SH-SY5Y (cell line): ENCODE data around the gene TRIM46.

Source experiments
- GATA2 ChIP-seq: IDR thresholded peaks from 2 replicates; pipeline ENCODE4 v1.6.1; 2011; ENCODE audit warnings: mild to moderate bottlenecking, low read depth, low read length
- GATA3 ChIP-seq: IDR thresholded peaks from 2 replicates; pipeline ENCODE4 v1.6.1; 2011; ENCODE audit warnings: low read depth, mild to moderate bottlenecking, low read length, moderate library complexity

Gene TRIM46

DNA sequence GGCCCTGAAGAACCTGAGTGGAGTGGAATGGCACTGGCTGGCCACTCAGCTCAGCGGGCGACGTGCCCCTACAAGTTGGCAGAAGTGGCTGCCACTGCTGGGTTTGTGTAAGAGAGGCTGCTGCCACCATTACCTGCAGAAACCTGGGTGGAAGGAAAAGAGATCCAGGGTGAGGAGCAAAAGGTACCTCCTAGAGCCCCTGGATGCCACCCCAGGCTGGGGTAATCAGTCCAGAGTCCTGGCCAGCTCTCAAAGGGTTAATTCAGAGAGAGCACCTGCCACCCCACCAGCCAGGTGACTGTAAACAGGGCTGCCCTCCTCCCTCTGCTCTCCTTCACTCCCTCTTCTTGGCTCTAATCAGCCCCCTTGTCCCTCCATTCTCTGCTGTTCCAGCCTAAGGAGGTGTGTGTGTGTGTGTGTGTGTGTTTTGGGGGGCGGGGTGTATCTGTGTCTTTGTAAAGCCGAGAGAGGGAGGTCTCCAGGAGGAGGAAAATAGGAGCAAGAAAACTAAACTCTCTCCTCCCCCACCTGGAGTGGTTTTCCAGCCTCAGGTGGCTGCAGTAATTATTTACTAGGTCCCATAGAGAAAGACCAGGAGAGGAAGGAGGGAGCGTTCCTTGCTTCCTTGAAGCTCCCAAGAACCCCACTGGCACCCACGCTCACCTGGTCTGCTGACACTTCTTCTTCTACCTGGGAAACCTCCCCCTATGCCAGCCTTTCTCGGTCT is 12.6 kb downstream of the TRIM46 start:
- no peak for TF ChIP-seq GATA2
- no peak for TF ChIP-seq GATA3

DNA sequence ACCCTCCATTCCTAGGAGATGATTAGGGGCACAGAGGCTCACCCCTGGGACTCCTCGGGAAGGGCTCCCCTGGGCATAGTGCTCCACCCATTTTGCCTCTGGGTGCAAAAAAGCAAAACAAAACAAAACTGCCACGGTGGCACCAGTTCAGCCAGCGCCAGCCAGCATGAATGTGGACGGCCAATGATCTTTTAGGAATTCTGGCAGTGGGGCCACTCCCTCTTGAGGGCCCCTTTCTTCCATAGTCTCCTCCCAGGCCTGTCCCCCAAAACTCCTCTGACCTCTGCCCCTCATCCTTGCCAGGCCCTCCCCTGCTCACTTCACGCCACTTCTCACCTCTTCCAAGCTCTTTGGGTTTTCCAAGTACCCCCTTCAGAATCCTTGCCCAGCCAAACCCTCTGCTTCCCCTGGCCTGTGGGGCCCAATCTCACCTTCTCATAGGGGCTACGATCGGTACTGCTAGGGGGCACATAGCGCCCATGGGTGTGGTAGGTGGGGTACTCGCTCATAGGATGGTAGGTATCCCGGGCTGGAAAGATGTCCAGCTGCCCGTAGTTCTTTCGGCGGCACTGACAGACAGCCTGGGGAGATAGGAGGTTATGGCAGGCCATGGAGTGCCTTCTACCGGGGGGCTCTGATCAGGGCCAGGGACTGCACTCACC is 13.3 kb downstream of the TRIM46 start:
- TF ChIP-seq GATA2 (no peak), GATA3 (no peak)

DNA sequence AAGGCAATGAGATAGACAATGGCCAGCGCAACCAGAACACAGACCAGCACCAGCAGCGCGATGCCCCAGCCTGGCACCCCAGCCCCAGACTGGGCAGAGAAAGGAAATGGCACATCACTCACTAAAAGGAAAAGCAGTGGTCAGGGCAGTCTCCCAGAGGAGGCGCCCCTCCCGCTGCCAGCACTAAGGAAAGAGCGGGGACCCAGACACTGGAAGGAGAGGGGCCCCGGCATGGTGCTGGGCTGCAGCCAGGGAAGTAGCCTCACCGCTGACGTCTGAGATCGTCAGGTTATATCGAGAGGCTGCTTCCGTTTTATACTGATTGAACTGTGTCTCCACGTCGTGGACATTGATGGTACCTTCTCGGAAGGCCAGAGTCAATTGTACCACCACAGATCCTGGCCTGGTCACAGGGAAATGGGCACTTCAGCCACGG is 13.8 kb downstream of the TRIM46 start:
- TF ChIP-seq GATA3 (no peak), GATA2 (no peak)

DNA sequence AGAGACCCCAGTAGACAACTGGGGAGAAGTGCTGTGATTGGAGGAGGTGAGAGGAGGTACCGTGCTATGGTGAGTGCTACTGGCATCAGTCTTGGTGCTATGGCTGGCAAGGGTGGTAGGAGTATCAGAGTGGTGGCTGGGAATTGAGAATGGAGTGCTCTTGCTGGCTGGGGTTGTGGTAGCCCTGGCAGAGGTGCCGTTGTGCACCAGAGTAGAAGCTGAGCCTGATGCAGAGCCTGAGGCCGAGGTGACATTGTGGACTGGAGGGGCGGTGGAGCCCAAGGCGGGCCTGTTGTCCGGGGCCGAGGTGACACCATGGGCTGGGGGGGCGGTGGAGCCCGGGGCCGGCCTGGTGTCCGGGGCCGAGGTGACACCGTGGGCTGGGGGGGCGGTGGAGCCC is 14.6 kb downstream of the TRIM46 start:
- no peak for TF ChIP-seq GATA3
- no peak for TF ChIP-seq GATA2

DNA sequence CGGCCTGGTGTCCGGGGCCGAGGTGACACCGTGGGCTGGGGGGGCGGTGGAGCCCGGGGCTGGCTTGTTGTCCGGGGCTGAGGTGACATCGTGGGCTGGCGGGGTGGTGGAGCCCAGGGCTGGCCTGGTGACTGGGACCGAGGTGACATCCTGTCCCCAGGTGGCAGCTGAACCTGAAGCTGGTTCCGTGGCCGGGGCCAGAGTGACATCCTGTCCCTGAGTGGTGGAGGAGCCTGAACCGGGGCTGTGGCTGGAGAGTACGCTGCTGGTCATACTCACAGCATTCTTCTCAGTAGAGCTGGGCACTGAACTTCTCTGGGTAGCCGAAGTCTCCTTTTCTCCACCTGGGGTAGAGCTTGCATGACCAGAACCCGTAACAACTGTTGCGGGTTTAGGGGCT is 18.3 kb downstream of the TRIM46 start:
- TF ChIP-seq GATA2 (no peak), GATA3 (no peak)

DNA sequence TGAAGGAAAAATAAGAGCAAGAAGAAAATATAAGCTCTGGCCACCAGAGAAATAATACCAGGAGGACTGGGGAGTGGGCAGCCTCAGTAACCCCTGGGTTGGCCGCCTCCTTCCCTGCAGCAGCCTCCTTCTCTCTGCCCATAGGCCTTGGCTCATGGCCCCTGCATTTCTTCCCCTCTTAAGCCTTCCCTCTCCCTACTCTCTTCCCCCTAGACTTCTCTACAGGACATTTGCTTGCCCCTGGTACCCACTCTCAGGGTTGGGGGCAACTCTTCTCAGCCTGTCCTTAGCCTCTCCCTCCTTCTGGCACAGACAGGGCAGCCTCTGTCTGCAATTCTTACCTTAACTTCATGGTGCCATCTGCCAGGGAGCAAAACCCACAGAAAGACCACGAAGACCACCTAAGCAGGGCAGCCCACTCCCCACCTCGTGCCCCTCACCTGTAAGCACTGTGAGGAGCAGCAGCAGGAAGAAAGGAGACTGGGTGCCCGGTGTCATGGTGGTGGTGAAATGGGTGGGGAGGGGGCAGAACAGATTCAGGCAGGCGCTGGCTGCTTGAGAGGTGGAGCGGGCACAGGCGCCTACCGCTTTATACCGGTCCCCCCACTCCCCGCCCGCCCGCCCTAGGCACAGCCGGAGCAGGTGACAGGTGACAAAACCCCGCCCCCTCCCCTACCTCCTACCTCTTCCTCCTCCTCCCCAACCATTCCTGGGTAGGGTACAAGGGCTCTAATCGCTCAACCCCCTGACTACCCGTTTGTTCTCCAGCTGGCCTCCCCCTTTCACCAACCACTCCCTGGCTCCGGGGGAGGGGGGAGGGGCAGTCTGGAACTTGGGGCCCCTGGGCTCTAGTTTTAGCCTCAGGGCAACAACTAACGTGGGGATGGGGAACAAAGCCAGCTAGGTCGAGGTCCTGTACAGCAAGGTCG is 19.0 kb downstream of the TRIM46 start:
- TF ChIP-seq GATA2, result no peak
- TF ChIP-seq GATA3, result no peak

DNA sequence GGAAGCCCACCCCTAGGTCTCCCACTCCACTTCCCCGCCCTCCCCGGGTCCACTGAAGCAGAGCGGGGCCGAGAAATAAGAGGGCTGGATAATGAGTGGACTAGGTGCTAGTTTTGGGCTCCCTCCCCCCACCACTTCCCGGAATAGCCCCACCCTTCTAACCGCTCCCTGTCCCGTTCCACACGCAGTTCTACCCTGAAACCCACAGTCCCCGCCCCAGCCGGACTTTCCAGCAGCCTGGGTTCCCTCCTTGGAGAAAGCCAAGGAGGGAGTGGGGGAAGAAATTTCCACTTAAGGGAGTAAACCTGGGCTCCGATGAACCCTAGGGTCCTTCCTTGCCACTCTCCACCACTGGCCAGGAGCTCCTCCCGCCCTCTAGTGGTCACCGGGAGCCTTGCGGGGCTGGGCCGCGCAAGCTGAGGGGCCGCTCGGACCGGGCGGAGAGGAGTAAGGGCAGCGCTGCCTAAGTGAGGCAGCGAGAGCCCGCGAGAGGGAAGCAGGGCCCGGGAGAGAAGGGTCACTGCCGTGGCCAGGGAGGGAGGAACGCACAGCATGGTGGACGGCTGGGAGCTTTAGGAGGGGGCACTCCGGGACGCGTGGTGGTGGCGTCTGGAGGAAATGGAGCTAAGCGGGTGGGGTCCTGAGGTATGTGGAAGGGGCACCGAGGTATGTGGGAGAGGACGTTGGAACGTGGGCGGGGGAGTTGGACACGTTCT is 19.8 kb downstream of the TRIM46 start:
- TF ChIP-seq GATA2, result no peak
- no peak for TF ChIP-seq GATA3

DNA sequence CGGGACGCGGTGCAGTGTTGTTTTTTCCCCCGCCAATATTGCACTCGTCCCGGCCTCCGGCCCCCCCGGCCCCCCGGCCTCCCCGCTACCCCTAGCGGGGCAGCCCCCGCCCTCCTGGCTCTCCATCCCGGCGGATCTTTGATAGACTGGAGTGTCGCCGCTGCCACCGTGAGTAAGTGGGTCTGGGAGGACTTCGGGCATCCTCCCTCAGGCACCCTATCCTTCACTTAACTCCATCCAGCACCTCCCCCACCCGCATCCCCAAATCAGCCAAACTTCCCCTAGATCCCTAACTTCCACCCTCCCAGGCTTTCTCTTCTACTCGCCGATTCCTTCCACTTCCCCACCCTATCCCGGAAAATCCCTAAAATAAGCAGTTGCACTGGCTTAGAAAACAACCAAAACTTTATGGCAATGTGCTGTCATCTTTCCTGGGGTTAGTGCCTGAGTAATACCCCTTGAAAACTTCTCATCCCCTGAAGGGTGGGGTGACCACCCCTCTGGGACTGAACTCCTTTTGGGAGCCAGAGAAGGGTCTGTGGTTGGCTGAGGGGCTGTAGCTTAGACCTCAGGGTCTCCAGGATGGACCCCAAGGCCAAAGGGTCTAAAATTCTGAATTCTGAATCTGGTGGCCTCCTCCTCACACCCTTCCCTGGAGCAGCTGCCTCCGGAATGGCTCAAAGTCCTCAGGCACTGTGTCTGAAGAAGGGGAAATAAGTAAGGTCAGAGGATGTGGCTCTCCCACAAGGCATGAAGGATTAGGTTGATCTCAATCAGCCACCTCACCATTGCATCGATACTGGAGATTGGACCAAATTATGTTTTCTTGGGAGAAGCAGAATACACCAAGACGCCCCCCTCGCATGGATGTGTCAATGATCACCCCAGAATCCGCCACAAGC is 21.8 kb downstream of the TRIM46 start:
- TF ChIP-seq GATA2 (no peak), GATA3 (no peak)

DNA sequence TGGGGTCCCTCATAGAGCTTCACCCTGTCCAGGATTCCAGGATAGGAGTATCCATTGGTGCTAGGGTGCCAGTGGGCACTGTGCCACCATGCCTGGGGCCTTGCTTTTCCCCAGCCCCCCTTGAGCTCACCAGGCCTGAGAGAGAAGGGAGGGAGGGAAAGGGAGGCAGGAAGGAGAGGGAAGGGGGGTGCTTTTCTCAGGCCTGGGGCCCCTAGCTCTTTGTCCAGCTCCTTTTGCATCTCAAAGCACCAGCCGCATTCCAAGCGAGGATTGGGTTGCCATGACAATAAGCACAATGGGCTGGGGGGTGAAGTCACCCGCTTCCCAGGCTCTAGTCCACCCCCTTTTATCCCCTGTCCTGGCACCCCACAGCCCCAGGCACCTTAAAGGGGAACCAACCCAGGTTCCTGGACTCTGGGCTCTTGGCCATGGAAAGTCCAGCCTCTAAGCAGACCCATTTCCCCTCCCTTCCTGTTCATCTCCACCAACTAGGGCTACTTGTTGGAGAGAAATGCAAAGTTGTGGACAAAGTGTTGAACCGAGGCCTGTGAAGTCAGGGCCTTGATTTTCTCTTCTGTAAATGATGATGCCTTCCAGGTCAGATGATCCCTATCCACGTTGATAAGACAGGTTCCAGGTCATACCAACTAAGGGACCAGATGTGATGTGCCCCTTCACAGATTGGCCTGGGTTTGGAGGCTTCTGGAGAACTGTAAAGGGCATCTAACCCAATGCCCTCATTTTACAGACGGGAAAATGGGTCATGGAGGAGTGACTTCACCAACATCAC is 22.6 kb downstream of the TRIM46 start:
- TF ChIP-seq GATA3 (no peak), GATA2 (no peak)

DNA sequence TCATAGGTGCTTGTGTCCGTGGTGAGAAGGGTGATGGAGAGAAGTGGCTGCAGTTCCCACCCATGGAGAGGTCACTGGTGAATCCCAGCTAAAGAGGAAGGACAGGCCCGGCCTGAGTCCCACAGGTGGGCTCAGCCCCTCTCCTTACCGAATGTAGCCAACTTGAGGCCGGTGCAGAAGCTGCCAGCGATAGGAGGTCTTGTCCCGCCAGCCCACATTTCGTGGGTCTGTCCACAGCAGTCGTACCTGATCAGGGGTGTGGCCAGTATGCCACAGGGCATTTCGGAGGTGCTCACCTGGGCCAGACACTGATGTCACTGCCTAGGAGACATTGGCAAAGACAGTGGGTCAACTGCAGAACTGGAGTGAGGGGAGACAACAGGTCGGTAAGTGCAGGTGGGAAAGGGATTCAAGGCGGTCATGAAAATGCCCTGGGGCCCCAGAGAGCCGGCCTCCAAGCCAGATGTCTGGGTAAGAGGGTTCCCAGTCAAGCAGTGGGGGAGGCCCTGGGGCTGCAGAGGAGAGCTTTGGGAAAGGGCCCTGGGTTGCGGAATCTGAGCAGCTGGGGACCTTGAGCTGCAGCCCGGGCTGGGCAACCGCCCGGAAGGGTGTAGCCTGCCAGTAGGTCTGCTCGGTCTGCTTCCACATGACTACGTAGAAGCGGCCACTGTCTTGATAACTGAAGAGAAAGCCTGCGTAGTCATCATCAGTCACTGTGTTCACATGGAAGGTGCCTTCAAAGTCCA is 23.4 kb downstream of the TRIM46 start:
- no peak for TF ChIP-seq GATA3
- no peak for TF ChIP-seq GATA2

DNA sequence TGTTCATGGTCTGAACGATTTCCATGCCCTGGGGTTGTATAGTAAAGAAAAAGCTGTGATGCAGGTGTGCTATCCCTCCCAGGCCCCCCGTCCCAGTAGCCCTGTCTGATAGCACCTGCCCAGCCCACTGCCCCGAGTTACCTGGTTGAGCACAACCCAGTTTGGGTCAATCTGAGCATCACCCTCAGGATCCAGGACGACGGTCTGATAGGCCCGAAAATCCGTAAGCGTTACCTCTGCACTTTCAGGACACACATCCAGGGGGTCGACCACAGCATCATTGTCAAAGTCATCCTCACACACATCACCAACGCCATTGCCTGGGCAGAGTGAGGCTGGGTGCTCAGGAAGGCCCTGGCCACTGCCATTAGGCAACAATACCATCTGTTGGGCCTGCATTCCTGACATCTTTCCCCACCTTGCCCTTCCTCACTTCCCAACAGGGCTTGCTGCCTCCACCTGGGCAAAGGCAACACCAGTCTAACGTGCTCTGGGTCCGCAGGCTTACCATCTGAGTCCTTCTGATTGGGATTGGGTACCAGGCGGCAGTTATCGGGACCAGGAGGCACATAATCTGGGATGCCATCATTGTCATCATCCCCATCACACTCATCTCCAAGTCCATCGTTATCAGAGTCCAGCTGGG is 24.4 kb downstream of the TRIM46 start:
- TF ChIP-seq GATA2 (no peak), GATA3 (no peak)

DNA sequence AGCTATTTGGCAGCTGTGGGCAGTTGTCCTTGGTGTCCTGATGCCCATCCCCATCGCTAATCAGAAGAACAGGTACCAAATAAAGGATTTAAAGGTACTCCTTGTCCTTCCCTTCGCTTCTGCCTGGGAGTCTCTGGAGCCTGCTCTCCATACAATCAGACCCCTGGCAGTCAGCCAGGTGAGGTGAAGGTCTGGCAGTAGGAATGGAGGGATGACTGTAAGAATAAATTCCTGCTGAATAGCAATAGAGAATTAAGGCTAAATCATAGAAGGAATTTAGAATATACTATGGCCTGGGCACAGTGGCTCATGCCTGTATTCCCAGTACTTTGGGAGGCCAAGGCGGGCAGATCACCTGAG is 24.9 kb downstream of the TRIM46 start:
- no peak for TF ChIP-seq GATA2
- TF ChIP-seq GATA3, result no peak
